ENCODE data around the gene HYAL4. TPM values are rescaled to one million over a fixed set of nuclear protein-coding genes. Genes with fewer than 3 reads are reported as not detected.
A peak's percentile ranks its signal among the peaks of the same experiment; 100 is the strongest.

The HYAL4 gene
- total RNA-seq, 1 experiment from 2014 or later, result not detected

DNA sequence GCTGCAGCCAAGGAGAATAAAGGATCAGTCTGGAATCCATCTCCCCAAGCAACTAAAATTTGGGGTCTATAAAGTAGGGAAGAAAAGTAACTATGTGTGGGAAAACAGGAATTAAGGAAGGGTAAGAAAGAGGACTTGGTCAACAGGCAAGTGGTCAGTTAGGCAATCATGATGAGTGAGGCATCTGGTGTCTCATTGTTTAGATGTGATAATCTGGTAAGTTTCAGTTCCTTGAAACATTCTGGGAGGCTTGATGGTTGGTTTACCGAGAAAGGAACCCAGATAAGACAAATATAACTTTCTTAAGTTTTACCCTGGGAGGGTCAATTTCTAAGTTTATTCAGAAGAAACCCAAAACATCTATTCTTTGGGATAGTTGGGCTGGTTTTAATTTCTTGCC lies 22.3 kb downstream of the HYAL4 start:
- no TSS peak for BruUV-seq (replicated peaks)

DNA sequence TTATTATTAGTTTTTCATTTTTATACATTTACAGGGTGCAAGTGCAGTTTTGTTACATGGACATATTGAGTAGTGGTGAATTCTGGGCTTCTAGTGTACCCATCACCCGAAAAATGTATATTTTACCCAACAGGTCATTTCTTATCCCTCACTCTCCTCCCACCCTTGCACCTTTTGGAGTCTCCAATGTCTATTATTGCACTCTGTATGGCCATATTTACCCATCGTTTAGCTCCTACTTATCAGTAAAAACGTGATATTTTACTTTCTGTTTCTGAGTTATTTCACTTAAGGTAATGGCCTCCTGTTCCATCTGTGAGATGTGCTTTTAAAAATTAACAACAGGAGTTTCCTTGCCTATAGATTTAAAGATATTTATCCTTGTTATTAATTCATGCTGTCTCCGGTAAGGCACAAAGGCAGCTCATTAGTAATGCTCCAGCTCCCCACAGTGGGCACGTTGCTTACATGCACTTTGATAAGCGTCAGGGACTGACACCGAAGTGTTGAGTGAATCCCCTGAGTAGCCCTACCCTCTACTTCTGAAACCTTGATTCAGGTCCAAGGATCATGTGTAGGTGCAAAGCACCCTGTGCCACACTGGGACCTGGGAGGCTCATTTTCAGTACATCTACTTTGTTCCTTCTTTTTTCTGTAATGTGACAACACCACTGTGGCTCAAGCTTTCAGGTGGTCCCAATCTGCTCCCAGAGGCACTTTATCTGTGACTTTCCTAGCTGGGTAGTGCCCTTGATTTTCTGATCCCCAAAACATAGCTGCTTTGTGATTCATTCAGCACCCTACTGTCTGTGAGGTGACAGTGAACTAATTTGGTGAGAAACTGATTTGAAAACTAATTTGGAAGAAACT lies 27.3 kb downstream of the HYAL4 start:
- Histone ChIP-seq H3K9me3 (ENCODE audit: low read depth, low read length, poor library complexity, severe bottlenecking) (no peaks in the 10 kb centered on the region), H3K4me3 (ENCODE audit: low read depth, low read length, poor library complexity, severe bottlenecking) (peak overlapping the region; percentile 8), H3K27ac (ENCODE audit: low read depth, low read length, poor library complexity, severe bottlenecking) (no peak overlapping the region), H3K36me3 (ENCODE audit: insufficient read depth, low read length, poor library complexity, severe bottlenecking) (no peaks in the 10 kb centered on the region), H3K4me1 (ENCODE audit: insufficient read depth, low read length, poor library complexity, severe bottlenecking) (no peaks in the 10 kb centered on the region), H3K27me3 (replicated peaks; ENCODE audit: insufficient read depth, low read depth, low read length, poor library complexity) (no peaks in the 10 kb centered on the region)
- peak; percentile 67 for DNase-seq (ENCODE audit: low spot score)
- no peak for TF ChIP-seq EZH2 (IDR thresholded peaks at IDR 0.05; ENCODE audit: borderline replicate concordance, low read depth, low read length, poor library complexity, severe bottlenecking)
- TF ChIP-seq, protein P1, sequence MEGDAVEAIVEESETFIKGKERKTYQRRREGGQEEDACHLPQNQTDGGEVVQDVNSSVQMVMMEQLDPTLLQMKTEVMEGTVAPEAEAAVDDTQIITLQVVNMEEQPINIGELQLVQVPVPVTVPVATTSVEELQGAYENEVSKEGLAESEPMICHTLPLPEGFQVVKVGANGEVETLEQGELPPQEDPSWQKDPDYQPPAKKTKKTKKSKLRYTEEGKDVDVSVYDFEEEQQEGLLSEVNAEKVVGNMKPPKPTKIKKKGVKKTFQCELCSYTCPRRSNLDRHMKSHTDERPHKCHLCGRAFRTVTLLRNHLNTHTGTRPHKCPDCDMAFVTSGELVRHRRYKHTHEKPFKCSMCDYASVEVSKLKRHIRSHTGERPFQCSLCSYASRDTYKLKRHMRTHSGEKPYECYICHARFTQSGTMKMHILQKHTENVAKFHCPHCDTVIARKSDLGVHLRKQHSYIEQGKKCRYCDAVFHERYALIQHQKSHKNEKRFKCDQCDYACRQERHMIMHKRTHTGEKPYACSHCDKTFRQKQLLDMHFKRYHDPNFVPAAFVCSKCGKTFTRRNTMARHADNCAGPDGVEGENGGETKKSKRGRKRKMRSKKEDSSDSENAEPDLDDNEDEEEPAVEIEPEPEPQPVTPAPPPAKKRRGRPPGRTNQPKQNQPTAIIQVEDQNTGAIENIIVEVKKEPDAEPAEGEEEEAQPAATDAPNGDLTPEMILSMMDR (conservative IDR thresholded peaks at IDR 0.05; ENCODE audit: low read depth, low read length), result peak; percentile 72
- ChIA-PET CTCF (interaction anchor here (0.7 to 1.4 kb wide), 6 partner anchors 74 to 379 kb away, joined by 3 to 6 read pairs (median 3); no protein-coding TSS in a partner anchor), POLR2A (ENCODE audit: low non-redundant PET) (no interaction called here)
- intact Hi-C loops (cut with micrococcal nuclease; ENCODE audit: unreplicated experiment), result loop anchor here (2.0 kb wide), 1 partner anchor 291 kb away; no protein-coding TSS in a partner anchor
- no TSS peak for BruUV-seq (replicated peaks)

More for the DNA sequence above, 22.3 kb downstream of the HYAL4 start:
- no peak for DNase-seq (ENCODE audit: low spot score)
- H3K27ac ChIP-seq (ENCODE audit: low read depth, low read length, poor library complexity, severe bottlenecking), result no peak overlapping the region
- intact Hi-C loops (cut with micrococcal nuclease; ENCODE audit: unreplicated experiment), result loop anchor here (10.0 kb wide), 1 partner anchor 372 kb away; no protein-coding TSS in a partner anchor
- no peaks in the 10 kb centered on the region for H3K4me1 ChIP-seq (ENCODE audit: insufficient read depth, low read length, poor library complexity, severe bottlenecking)
- TF ChIP-seq, protein P1 (conservative IDR thresholded peaks at IDR 0.05; ENCODE audit: low read depth, low read length), result no peak
- no peak for TF ChIP-seq EZH2 (IDR thresholded peaks at IDR 0.05; ENCODE audit: borderline replicate concordance, low read depth, low read length, poor library complexity, severe bottlenecking)
- no peaks in the 10 kb centered on the region for H3K36me3 ChIP-seq (ENCODE audit: insufficient read depth, low read length, poor library complexity, severe bottlenecking)
- CTCF ChIA-PET, result no interaction called here
- H3K27me3 ChIP-seq (replicated peaks; ENCODE audit: insufficient read depth, low read depth, low read length, poor library complexity), result no peaks in the 10 kb centered on the region
- POLR2A ChIA-PET (ENCODE audit: low non-redundant PET), result no interaction called here
- H3K4me3 ChIP-seq (ENCODE audit: low read depth, low read length, poor library complexity, severe bottlenecking), result no peak overlapping the region
- no peaks in the 10 kb centered on the region for H3K9me3 ChIP-seq (ENCODE audit: low read depth, low read length, poor library complexity, severe bottlenecking)

DNA sequence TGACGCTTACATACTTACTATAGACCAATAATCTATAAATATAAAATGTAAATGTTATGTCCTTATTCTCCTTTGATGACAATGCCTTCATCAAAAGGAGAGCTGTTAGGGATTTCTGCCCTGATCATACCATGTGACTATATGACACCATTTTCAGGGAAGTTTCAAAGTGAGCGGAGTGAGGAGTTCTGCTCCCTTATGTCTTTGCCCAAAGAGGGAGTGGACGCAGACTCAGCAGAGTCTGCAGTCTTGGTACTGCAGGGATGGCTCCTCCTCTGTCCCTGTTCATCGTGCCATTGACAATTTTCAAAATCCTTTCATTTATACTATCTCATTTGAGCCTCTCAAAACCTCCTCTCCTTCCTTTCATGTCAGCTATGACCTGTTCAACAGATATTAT lies 27.9 kb downstream of the HYAL4 start:
- Histone ChIP-seq H3K27ac (ENCODE audit: low read depth, low read length, poor library complexity, severe bottlenecking) (no peak overlapping the region), H3K27me3 (replicated peaks; ENCODE audit: insufficient read depth, low read depth, low read length, poor library complexity) (no peaks in the 10 kb centered on the region), H3K4me1 (ENCODE audit: insufficient read depth, low read length, poor library complexity, severe bottlenecking) (no peaks in the 10 kb centered on the region), H3K36me3 (ENCODE audit: insufficient read depth, low read length, poor library complexity, severe bottlenecking) (no peaks in the 10 kb centered on the region), H3K4me3 (ENCODE audit: low read depth, low read length, poor library complexity, severe bottlenecking) (no peak overlapping the region), H3K9me3 (ENCODE audit: low read depth, low read length, poor library complexity, severe bottlenecking) (no peaks in the 10 kb centered on the region)
- BruUV-seq (replicated peaks), result no TSS peak
- CTCF ChIA-PET, result interaction anchor here (1.2 to 1.4 kb wide), 3 partner anchors 75 to 379 kb away, joined by 3 to 6 read pairs (median 3); no protein-coding TSS in a partner anchor
- intact Hi-C loops (cut with micrococcal nuclease; ENCODE audit: unreplicated experiment), result loop anchor here (2.0 kb wide), 1 partner anchor 292 kb away; no protein-coding TSS in a partner anchor
- TF ChIP-seq, protein P1 (conservative IDR thresholded peaks at IDR 0.05; ENCODE audit: low read depth, low read length), result no peak
- TF ChIP-seq EZH2 (IDR thresholded peaks at IDR 0.05; ENCODE audit: borderline replicate concordance, low read depth, low read length, poor library complexity, severe bottlenecking), result no peak
- POLR2A ChIA-PET (ENCODE audit: low non-redundant PET), result no interaction called here
- DNase-seq (ENCODE audit: low spot score), result no peak
